ENCODE results near the gene SSH2.
A peak's percentile ranks its signal among the peaks of the same experiment; 100 is the strongest.
"Not testable (repeated sequence)": the region's sequence is repeated elsewhere in the genome, so short reads cannot be mapped to it uniquely, and the experiment has no call there.

SSH2 gene

DNA sequence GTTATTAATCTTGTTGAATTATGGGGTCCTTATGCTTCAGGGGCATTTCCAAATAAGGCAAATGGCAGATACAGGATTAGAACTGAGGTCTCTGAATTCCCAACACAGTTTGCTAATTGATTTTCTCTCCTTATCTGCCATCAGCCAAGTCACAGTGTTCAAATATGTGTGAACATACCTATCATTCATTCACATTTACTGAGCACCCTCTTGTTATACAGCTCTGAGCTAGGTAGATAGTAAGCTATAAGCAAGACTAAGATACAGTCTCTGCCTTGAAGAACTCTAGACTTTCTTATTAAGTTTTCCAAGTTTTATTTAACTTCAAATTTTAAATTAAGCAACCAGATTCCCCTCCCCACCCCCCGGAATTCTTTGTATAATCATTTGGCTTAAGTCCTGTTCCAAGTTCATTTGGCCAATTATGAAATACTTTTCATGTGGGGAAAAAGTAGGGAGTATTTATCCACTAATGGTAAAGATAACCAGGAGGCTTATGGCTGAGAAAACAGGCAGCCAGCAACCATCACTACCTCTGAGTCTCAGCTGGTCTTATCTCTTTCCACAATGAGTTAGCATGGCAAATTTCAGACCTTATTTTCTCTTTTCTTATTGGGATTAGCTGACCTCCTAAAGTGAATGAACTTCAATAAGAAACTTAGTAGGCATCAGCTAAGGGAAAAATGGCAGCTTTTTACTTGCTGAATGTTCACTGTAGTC lies 275.9 kb downstream of the SSH2 start:
- DNase-seq: no peak

DNA sequence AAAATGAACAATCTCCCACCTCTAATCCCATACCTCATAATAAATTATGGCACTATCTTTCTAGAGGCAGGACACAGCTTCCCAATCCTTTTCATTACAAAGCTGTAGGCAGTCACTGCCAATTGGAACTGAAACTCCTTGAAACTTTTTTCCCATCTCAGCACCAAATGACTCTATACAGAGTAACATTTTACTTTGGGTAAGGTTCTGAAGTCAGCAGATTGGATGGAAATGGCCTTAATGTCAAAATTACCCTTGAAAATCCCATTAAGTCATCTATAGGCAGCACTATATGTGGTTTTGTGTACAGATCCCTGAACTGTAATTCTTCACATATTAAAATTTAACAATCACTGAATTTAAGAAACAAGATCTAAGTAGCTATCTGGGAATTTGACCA lies 277.1 kb downstream of the SSH2 start:
- DNase-seq: no peak

DNA sequence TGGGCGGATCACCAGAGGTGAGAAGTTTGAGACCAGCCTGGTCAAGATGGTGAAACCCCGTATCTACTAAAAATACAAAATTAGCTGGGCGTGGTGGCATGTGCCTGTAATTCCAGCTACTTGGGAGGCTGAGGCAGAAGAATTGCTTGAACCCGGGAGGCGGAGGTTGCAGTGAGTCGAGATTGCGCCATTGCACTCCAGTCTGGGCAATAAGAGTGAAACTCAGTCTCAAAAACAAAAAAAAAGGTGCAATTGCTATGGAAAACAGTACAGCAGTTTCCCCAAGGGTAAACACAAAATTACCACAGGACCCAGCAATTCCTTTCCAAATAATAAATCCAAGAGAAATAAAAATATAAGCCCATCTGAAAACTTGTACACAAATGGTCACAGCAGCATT lies 278.1 kb downstream of the SSH2 start:
- not testable (repeated sequence) for DNase-seq

DNA sequence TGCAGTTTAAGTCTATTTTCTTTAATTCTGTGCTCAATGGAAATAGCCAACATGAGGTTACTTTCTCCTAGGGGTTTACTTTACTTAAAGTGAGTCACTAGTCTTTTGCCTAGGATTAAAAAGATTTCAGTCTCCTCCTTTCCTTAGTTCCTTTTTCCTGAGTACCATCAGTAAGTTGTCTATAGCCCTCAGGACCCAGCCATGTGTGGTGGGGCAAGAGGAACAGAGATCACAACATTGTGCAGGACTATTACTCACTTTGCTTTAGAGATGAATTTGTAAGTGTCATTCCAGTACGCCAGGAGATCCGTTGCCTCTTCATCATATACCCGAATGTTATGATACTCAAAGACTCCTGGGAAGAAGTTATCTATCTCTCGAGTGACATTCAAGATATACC lies 279.6 kb downstream of the SSH2 start:
- no peak for DNase-seq

DNA sequence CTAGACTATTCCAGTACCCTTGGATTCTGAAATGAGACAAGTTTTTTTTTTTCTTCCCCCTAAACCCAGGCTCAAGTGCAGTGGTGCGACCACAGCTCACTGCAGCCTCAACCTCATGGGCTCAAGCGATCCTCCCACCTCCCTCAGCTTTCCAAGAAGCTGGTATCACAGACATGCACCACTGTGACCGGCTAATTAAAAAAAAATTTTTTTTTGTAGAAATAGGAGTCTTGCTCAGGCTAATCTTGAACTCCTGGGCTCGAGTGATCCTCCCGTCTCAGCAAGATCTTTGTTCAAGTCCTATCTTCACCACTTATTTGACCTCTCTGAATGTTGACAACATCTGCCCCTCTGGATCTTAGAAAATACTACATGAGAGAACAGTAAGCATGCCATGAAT lies 280.7 kb downstream of the SSH2 start:
- no peak for DNase-seq

DNA sequence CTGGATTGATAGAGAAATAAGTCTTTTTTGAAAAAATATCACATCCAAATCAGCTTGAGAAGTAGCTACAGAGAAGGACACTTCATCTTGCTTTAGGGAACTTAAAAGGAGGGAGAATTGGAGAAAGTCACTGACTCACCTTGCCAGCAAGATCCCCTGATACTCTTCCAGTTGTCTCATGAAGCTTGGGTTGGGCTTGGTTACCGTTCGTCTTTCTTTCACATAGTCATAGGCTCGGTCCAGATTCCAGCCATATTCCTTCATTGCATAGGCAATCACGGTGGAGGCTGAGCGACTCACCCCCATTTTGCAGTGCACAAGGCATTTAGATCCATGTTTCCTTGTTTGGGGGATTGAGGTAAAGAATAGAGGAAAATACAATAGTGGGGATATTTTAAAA lies 282.0 kb downstream of the SSH2 start:
- DNase-seq: no peak

DNA sequence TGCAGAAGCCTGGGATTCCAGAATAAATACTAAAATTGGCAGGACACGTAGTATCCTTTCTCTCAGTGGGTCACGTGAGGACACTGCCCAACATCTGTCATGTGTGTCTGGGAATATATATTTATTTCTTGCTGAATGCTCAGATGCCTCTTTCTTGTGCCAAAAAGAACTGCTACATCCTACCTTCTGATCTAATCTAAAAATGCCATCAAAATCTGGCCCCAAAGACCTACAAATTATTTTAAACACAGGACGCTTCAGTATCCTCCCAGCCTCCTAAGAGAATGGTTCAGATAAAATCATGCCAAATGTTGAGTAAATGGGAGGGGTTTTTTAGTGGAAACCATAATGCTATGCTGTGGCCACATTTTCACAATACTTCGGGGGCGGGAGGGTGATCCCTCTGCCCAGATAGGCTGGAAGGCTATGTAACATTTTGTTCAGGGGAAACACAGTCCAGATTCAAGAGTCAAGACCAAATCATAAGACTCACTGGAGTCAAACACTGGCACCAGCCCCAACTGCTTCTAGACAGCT lies 284.4 kb downstream of the SSH2 start:
- DNase-seq: peak; percentile 61

DNA sequence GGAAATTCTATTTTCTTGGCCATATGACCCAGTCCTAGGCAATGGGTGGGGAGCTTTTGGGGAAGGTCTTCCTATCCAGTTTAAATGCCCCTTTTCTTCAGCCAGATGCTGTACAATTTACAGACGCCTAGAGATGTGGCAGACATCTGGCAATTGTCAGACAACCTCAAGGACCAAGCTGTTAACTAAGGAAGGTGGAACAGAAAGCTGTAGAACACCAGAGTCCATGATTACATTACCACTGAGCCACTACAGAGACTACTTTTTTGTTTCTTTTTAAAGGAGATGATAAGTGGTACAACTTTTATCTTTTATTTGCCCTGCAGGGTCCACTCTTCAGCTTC lies 286.2 kb downstream of the SSH2 start:
- no peak for DNase-seq

DNA sequence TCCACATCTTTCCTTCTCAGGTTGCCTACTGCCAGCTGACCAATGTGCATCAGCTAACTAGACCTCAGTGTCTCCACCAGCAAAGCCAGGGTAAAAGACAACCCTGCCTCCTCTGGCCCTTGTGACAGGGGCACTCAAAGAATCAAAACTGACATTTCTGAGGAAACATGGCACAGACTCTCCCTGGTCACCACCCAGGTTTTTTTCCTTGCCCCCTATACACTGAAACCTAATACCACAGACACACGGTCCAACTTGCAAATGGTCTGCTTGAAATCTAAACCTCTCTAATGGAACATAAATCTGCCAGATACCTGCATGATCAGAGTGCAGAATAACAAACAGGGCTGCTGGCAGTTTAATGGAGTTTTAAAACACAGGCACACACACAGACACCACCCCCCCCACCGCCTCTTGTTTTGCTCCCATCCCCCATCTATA lies 287.8 kb downstream of the SSH2 start:
- no peak for DNase-seq

DNA sequence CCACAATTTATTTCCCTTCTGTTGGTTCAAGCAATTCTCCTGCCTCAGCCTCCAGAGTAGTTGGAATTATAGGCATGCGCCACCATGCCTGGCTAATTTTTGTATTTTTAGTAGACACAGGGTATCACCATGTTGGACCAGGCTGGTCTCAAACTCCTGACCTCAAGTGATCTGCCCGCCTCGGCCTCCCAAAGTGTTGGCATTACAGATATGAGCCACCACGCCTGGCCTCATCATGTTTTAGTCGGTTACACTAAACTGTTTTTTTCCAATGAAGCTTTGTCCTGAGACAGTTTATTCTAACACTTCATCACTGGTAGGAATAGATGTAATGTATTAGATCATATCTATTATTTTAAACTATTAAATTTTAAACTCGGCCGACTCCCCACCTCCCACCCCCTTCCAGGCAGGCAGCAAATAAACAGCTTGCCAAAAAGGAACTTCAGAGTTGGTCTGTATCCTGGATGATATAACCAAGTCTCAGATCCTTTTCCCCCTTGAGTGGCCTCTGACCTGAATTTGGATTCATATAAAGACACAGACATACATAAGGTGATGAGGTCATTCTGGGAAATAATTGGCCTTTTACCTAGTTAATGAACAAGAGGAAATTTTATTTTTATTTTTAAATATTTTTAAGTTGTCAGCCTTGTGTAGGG lies 288.9 kb downstream of the SSH2 start:
- DNase-seq: no peak

DNA sequence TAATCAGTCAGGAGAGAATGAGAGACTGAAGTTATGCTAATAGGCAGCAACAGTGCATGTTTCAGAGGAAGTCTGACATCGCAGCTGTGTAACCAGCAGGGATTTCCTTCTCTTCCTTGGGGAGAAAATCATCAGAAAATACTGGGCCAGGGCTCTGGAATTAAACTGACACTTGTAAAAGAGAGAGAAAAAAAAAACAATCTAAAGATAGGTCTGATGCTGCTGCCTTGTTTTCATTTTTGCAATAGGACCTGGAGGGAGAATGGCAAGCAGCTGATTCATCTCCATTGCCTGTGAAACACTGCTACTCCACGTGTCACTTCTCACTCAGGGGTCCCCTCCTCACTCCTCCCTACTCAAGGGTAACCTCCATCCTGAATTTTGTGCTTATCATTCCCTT lies 289.6 kb downstream of the SSH2 start:
- DNase-seq: no peak

DNA sequence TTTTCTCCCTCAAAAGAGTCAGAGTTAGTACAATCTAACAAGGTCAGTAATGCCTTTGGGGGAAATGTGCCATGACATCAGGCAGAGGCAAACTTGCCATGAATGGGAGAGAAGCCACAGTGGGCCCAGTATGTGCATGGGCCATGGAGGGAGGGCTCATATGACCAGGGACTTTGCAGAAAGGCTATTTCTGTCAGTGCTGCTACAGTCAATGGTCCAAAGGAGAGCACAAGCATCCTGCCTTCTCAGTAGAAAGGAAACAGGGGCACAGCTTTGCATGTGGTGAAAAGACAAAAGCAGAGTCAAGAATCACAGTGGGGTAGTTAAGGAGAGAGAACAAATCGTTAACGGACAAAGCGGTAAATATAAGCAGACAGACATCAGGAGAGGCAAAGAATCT lies 296.1 kb downstream of the SSH2 start:
- no peak for DNase-seq

DNA sequence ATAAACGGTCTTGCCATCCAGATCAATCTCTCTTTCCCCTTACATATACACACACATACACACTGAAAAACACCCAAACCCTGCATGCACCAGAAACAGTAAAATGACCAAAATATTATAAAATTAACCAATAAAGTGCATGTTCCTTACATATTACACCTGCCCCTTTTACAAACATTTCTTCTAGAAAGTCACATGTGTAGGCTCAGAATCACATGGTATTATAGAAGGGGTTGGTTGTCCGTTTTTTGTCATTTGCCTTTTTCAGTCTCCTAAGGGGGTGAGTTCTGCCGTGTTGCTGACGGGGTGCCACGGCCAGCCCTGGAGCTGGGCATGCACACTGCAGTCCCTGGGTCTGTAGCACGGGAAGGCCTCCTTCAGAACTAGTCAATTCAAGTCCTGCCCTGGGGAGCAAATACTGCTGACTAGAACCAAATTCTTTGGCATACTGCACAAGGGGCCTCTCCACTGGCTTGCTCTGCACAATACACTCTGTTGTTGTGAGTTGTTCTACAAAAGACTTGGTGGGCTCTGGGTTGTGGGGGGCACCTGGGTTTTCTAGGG lies 299.3 kb downstream of the SSH2 start:
- DNase-seq: no peak

DNA sequence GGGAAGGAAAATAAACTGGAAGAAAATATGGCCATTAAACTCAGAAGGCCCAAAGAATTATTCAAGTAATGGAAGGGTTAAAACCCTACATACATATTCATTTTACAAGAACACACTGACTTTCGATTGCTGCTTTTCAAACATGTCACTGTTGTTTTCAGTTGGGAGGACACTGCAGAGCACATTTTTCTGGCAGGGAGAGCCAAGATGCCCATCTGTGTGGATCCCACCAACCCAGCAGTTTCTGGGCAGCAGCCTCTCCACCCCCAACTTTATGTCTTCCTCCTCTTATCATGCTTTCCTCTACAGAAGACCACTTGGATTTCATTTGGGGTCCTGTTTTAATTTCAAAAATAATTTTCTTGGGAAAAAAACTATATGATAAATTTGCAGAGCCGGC lies 300.2 kb downstream of the SSH2 start:
- no peak for DNase-seq

DNA sequence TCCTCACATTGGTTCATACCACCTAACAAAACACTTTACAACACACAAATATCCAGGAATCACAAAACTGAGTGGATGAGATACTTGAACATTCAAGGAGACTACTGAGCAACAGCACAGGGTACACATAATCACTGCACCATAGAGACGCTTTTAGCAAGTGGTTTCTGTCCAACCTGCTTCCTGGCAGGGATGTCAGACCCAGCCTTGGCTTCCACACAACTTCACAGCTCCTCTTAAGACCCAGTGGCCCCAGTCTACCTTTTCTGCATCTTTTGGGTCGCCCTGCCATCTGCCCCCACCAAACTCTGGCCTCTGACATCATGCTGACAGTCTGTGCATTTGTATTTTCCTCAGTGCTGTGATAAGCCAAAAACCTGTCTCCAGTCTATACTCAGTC lies 301.4 kb downstream of the SSH2 start:
- DNase-seq: no peak

DNA sequence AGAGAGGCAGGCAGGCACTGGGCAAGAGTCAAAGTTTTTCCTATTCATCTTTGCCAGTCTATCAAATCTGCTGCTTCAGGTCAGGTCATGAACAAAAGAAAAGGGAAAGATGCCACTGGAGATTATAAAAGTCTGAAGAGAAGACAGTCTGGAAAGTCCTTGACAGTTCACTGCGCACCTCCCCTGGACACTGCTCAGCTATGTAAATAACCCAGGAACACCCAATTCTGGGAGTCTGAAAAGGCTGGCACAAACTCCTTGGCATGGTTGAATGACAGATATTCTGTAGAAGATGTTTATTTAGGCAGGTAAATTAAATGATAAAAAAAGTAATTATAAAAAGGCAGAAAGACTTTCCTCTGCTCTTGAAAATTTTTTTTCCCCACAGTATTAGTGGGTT lies 302.1 kb downstream of the SSH2 start:
- DNase-seq: no peak

DNA sequence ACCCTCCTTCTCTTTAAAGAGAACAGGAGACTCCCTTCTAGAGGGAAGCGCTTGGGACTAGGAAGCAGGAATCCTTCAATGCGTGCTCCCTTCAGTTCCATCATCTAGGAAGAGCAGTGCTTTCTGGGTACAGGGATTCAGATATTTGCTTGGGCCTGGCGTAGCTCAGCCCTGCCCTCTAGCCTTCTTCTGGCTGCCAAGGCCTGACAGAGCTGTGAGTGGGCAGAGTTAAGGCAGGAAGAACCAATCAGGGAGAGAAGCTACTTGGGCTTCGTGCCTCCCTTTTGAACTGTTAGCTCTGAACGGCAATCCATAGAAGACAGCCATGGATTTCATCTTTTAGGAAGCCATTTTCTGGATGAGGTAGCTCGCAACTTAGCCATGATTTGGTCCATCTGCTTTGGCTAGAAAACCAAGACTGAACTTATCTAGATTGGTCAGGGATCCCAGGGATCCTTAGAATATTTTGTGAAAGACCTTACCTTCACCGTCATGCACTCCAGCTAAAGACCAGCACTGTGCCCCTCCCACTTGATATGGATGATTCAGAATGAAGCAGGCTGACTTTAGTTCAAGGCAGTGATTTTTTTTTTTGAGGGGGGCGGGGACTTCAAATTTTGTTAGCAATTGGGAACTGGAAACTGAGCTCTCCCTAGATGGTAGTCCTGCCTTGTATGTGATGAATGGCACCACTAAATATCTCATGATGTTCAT lies 304.8 kb downstream of the SSH2 start:
- peak; percentile 68 for DNase-seq

DNA sequence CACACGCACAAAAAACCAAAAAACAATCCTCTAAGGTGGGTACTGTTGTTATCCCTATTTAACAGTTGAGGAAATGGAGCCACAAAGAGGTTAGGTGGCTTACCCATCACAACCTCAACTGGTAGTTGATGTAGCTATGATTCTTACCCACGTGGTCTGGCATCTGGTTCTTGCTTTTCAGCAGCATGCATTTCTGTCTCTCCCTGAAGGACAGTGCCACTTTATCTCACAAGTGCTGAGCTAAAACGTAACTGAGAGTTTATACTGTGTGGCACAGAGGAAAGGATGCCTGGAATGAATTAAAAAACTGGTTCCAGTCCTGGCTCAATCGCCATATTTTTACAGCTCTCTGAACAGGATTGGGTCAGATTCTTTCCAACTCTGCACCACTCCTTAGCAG lies 305.4 kb downstream of the SSH2 start:
- no peak for DNase-seq

DNA sequence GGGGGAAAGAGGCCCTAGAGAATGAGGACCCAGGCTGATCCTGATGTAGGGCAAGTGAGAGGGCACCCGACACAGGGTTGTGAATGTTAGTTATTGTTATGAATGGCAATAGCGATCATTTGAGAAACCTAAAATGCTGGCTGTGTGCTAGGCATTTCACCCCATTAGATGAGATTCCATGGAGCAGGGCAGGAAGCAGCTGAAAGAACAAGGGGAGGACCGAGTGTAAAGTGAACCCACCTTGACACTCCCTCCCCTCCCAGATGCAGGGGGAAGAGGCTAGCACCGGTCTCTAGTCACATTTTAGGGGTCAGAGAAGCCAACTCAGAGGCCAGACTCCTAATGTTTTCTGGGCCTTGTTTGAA lies 306.8 kb downstream of the SSH2 start:
- no peak for DNase-seq

DNA sequence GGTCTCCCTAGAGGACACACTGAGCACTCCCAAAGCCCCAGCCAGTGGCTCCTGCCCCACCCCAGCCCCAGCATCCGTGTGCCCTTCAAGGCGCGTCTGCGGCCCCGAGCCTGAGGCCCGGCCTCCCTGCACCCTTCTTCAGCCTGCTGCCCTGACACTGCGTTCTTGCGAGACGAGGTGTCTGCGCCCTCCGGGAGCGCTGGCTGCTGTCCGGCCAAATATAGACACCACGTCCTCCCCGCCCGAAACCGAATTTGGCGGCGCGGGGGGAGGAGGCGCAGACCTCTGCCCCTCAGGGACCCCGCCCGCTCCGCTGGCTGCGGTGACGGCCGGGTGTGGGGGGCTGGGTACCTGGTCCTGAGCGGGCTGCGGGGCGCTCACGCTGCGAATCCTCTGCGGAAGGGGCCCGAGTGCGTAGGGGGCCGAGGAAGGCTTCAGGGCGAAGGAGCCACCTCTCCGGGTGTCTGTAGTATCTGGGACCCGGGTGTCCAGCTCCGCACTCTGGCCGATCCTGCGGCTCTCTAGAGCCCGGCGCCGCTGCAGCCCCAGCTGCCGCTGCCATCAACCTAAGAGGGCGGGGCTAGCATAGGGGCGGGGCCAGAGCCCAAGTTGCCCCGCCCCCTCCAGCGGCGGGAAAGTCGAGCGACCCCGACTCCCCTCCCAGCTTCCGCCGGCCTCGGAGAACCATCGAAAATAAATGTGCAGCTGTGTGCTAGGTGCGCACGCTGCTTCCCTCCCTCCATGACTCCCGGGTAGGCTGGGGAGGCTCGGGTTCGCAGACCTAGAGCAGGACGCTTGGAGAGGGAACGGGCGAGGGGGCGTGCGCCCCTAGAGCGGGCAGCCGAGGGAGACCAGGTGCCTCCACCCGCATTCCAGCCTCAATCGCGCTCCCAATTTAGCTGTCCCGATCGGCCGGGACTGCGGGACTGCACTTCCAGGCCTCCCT lies 307.4 kb downstream of the SSH2 start, which contains the start of gene CORO6:
CORO6 (minus strand) TSS at position 576 of the 946 bp plus-strand sequence. CDS start 1,491 bp downstream, outside the sequence.
- DNase-seq: peak; percentile 72

DNA sequence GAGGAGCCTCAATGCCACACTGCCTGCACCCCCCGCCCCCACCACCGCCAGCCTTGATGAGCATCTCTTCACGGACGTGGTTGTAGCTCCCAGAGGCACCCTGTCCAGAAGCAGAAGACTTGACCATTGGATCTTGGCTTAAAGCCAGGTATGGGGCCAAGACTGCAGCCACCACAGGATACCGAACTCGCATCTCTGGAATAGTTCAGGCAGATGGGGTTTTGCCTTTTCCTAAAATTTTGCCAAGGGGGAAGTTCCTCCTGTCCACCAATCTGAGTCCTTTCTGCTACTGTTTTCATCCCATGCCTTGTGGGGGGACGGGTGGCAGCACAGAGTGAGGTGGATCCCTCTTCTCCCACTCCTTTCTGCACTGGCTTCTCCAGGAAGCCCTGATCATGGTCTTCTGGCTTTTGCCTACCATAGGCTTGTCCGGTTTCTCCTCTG lies 308.3 kb downstream of the SSH2 start:
- no peak for DNase-seq

DNA sequence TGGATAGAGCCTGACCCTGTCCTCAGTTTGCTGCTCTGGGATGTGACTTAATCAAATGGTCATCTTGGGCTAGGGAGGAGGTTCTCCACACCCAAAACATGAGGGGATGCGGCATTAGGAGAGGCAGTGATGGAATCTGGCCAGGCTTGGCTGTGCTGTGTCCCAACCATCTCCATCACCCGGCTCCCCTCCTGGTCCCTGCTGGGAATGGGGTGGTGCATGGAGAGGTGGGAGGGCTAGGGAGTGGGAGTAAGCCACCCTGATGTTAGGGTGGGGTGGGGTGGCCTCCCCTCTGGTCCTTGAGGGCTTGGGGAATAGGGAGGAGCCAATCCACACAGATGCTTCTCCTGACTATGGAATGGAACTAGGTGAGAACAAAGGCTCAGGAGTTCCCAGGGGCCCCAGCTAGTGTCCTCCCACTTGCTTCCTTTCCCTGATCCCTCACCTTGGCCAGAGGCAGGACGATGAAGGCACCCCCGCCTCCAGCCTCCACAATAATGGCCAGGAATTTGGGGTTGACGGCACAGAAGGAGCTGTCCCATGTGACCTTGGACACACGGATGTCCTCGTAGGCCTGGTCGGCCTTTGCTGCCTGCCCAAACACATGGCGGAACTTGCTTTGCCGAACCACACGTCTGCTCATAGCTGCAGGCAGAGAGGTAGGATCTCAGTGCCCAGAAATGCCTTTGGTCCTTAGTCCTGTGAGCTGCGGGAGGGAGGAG lies 309.1 kb downstream of the SSH2 start:
- DNase-seq: no peak
